ENCODE measurements around the gene BOD1.

DNA sequence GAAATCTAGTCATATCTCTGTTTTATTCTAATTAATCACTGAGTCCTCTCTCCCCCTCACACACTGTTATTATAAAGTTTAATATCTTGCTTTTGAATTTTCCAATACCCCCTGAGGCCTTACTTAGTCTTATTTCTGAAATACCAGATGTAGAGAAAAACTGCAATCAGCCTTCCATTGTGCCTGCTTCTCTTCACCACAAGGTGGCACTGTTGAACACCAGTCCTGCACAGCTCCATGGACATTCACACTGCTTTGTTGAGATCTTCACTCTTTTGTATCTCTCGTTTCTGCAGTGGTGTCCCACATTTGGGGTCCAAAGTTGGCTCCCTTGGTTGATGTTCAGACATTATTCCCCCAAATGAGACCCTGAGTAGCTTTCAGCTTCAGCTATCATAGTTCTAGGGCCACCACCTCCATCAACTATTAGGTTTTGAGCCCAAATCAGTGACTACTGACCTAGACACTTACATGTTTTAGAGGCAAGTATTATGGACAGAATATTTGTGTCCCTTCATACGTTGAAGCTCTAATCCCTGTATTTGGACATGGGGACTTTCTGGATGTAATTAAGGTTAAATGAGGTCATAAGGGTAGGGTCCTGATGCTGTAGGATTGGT is 24.3 kb downstream of the BOD1 start:
- TF ChIP-seq CTCF (IDR thresholded peaks at IDR 0.05) (no peak), POLR2A (IDR thresholded peaks at IDR 0.05) (no peak), EP300 (IDR thresholded peaks at IDR 0.05) (no peak)

Measured in ovary (tissue), 3 donors.